Thoracic aorta (tissue), 2 donors: Measurements from ENCODE around the gene USP31. TPM values are rescaled to one million over a fixed set of nuclear protein-coding genes. Genes with fewer than 3 reads are reported as not detected.

Experiments
- ATAC-seq: fragments of 150-250 bp; one replicate; pipeline ENCODE4 v1.8.0; 2017; ENCODE audit warnings: low read depth; ENCODE audit not compliant: insufficient number of reproducible peaks, low FRiP score
- DNase-seq: peaks from one replicate; pipeline ENCODE4 v3.0.0-alpha.2; 2020; ENCODE audit warnings: low spot score
- H3K27ac ChIP-seq, 2 donors: fragments of 200-600 bp; sonication (generic); 1 replicate in 1 of 2; 2 replicates in 1 of 2; pipeline ENCODE4 v1.5.1; 2016; ENCODE audit warnings: mild to moderate bottlenecking in 2 of 2, moderate library complexity in 2 of 2
- H3K27me3 ChIP-seq: fragments of 200-600 bp; sonication (generic); replicated peaks from 2 replicates; pipeline ENCODE4 v1.6.0; 2016; ENCODE audit warnings: mild to moderate bottlenecking; ENCODE audit not compliant: insufficient read depth
- H3K36me3 ChIP-seq: fragments of 200-600 bp; sonication (generic); one replicate; pipeline ENCODE4 v1.5.1; 2016
- H3K4me1 ChIP-seq, 2 donors: fragments of 200-600 bp; sonication (generic); 1 replicate in 1 of 2; 2 replicates in 1 of 2; pipeline versions ENCODE4 v1.5.1 to v1.6.0; 2016; ENCODE audit warnings: low read depth in 2 of 2, mild to moderate bottlenecking in 1 of 2; ENCODE audit not compliant: control insufficient read depth in 1 of 2
- H3K4me3 ChIP-seq: fragments of 200-600 bp; sonication (generic); 2 replicates; pipeline ENCODE4 v1.5.1; 2016; ENCODE audit warnings: mild to moderate bottlenecking
- H3K9me3 ChIP-seq: fragments of 200-600 bp; sonication (generic); 2 replicates; pipeline ENCODE4 v1.5.1; 2016
- CTCF ChIP-seq: fragments of 200-600 bp; sonication (generic); IDR thresholded peaks from one replicate; pipeline ENCODE4 v1.5.1; 2019; ENCODE audit warnings: antibody characterized with exemption
- total RNA-seq, 2 donors: library from RNA; depleted of rRNA; stranded (reverse); fragments of >200 nt; gene quantifications; one replicate each; pipeline versions ENCODE4 v1.1.0 to v1.2.3, GENCODE V29; 2016

Gene USP31
- total RNA-seq, 2 donors from 2014 or later: 19.6 to 25.0 TPM

- no peak overlapping the region for H3K4me3 ChIP-seq
- DNase-seq: no peak
- no peaks in the 10 kb centered on the region for H3K36me3 ChIP-seq
- no peak for TF ChIP-seq CTCF
- H3K27ac ChIP-seq: no peak overlapping the region
- H3K9me3 ChIP-seq: no peaks in the 10 kb centered on the region
- H3K4me1 ChIP-seq: no peaks in the 10 kb centered on the region
- no peaks in the 10 kb centered on the region for H3K27me3 ChIP-seq
- ATAC-seq: no peak
Measured at GRCh38 chr16:23045025-23045424, 104.2 kb downstream of the USP31 start.

DNA sequence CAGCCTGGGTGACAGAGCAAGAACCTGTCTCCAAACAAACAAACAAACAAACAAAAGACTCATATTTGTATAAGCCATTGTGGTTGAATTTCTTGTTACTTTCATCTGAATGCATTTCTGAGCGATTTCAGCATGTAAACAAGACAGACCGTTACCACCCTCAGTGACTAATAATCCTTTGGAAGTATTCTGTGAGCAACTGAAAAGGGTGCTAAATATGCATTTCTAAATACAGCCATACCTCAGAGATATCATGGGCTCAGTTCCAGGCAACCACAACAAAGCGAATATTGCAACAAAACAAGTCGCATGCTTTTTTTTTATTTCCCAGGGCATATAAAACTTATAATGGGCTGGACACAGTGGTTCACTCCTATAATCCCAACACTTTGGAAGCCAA lies 109.0 kb downstream of the USP31 start:
- H3K9me3 ChIP-seq: no peaks in the 10 kb centered on the region
- no peak for ATAC-seq
- no peak for TF ChIP-seq CTCF

GRCh38 chr16:23039118-23039517 lies 110.1 kb downstream of the USP31 start:
- no peaks in the 10 kb centered on the region for H3K4me1 ChIP-seq
- no peak for TF ChIP-seq CTCF
- no peaks in the 10 kb centered on the region for H3K27me3 ChIP-seq
- DNase-seq (no peak), ATAC-seq (no peak)
- no peak overlapping the region for H3K27ac ChIP-seq
- peaks cover 2% of the 10 kb centered on the region for H3K9me3 ChIP-seq
- no peak overlapping the region for H3K4me3 ChIP-seq
- no peaks in the 10 kb centered on the region for H3K36me3 ChIP-seq

More for the DNA sequence above, 109.0 kb downstream of the USP31 start:
- H3K4me3 ChIP-seq: no peak overlapping the region
- H3K27ac ChIP-seq: no peak overlapping the region
- H3K4me1 ChIP-seq: no peaks in the 10 kb centered on the region
- H3K27me3 ChIP-seq: no peaks in the 10 kb centered on the region
- DNase-seq: no peak
- H3K36me3 ChIP-seq: no peaks in the 10 kb centered on the region

GRCh38 chr16:23035240-23035639 lies 114.0 kb downstream of the USP31 start:
- DNase-seq (no peak), ATAC-seq (no peak)
- TF ChIP-seq CTCF: no peak
- Histone ChIP-seq H3K27ac (no peak overlapping the region), H3K27me3 (no peaks in the 10 kb centered on the region), H3K4me1 (no peaks in the 10 kb centered on the region), H3K4me3 (no peak overlapping the region), H3K9me3 (peaks cover 18% of the 10 kb centered on the region), H3K36me3 (no peaks in the 10 kb centered on the region)

DNA sequence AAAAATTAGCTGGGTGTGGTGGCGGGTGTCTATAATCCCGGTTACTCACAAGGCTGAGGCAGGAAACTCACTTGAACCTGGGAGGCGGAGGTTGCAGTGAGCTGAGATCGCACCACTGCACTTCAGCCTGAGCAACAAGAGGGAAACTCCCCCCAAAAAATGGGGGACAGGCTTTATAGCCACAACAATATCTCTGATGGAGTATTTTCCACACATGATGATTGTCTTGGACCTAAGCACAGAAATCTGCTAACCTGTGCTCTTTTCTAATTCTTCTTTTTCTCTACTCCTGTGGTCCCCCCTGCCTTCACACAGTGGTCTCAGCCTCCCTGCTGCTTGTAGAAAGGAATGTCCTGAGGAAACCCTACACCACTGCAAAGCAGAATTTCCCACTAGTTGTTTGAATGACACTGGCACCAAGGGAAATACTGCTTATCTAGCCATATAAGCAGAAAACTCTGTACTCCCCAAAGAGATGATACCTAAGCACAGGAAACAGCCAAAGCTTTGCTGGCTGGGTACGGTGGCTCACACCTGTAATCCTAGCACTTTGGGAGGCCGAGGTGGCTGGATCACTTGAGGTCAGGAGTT lies 117.6 kb downstream of the USP31 start:
- Histone ChIP-seq H3K27me3 (no peaks in the 10 kb centered on the region), H3K27ac (no peak overlapping the region), H3K9me3 (peaks cover 18% of the 10 kb centered on the region), H3K36me3 (no peaks in the 10 kb centered on the region), H3K4me3 (no peak overlapping the region), H3K4me1 (no peaks in the 10 kb centered on the region)
- no peak for TF ChIP-seq CTCF
- DNase-seq: no peak
- ATAC-seq: no peak
